Skeletal muscle cell (primary cell): ENCODE measurements around the gene FOXJ3.
A peak's percentile ranks its signal among the peaks of the same experiment; 100 is the strongest.

Experiments
- DNase-seq: peaks from one replicate; pipeline ENCODE4 v3.0.0-alpha.2; 2010; ENCODE audit warnings: low read depth
- H3K4me3 ChIP-seq: 2 replicates; pipeline ENCODE4 v1.5.1; 2011; ENCODE audit warnings: low read depth, mild to moderate bottlenecking, control low read depth, low read length, moderate library complexity

FOXJ3 gene

GRCh38 chr1:42335809-42336518, 929 bp upstream of the FOXJ3 start:
- H3K4me3 ChIP-seq = peak overlapping the region; percentile 91
- DNase-seq = no peak

- H3K4me3 ChIP-seq = peak overlapping the region; percentile 91
- no peak for DNase-seq
These were observed 590 bp downstream of the FOXJ3 start for GRCh38 chr1:42334240-42335049.

GRCh38 chr1:42333662-42334239, 1.3 kb downstream of the FOXJ3 start:
- DNase-seq = no peak
- H3K4me3 ChIP-seq = peak overlapping the region; percentile 91

- DNase-seq = no peak
- no peak overlapping the region for H3K4me3 ChIP-seq
These were observed 2.2 kb downstream of the FOXJ3 start for GRCh38 chr1:42332877-42333276.

- no peak overlapping the region for H3K4me3 ChIP-seq
- no peak for DNase-seq
These were observed 4.8 kb downstream of the FOXJ3 start for GRCh38 chr1:42330215-42330614.

- H3K4me3 ChIP-seq = no peak overlapping the region
- DNase-seq = no peak
These were observed 6.0 kb downstream of the FOXJ3 start for GRCh38 chr1:42328916-42329496.

- DNase-seq = no peak
- H3K4me3 ChIP-seq = no peak overlapping the region
These were observed 6.9 kb downstream of the FOXJ3 start for GRCh38 chr1:42328047-42328625.

- DNase-seq = no peak
- no peak overlapping the region for H3K4me3 ChIP-seq
These were observed 10.0 kb downstream of the FOXJ3 start for GRCh38 chr1:42325014-42325402.

- H3K4me3 ChIP-seq = no peak overlapping the region
- no peak for DNase-seq
These were observed 10.5 kb downstream of the FOXJ3 start for GRCh38 chr1:42324398-42325013.

- no peak for DNase-seq
- H3K4me3 ChIP-seq = no peak overlapping the region
These were observed 11.5 kb downstream of the FOXJ3 start for GRCh38 chr1:42323551-42323950.

GRCh38 chr1:42322577-42322976, 12.5 kb downstream of the FOXJ3 start:
- no peak overlapping the region for H3K4me3 ChIP-seq
- no peak for DNase-seq

- no peak for DNase-seq
- no peak overlapping the region for H3K4me3 ChIP-seq
These were observed 13.3 kb downstream of the FOXJ3 start for GRCh38 chr1:42321731-42322130.

- DNase-seq = no peak
- no peak overlapping the region for H3K4me3 ChIP-seq
These were observed 14.3 kb downstream of the FOXJ3 start for GRCh38 chr1:42320708-42321107.

- H3K4me3 ChIP-seq = no peak overlapping the region
- no peak for DNase-seq
These were observed 15.1 kb downstream of the FOXJ3 start for GRCh38 chr1:42319871-42320484.

- DNase-seq = peak; percentile 55
- no peak overlapping the region for H3K4me3 ChIP-seq
These were observed 15.7 kb downstream of the FOXJ3 start for GRCh38 chr1:42319128-42319851.

- no peak overlapping the region for H3K4me3 ChIP-seq
- no peak for DNase-seq
These were observed 16.4 kb downstream of the FOXJ3 start for GRCh38 chr1:42318601-42319000.

GRCh38 chr1:42317308-42317707, 17.7 kb downstream of the FOXJ3 start:
- DNase-seq = no peak
- no peak overlapping the region for H3K4me3 ChIP-seq

- no peak overlapping the region for H3K4me3 ChIP-seq
- DNase-seq = no peak
These were observed 18.7 kb downstream of the FOXJ3 start for GRCh38 chr1:42316292-42316691.
